Measurements from ENCODE around the gene CALD1. TPM values are rescaled to one million over a fixed set of nuclear protein-coding genes. Genes with fewer than 3 reads are reported as not detected.

Gene CALD1, protein sequence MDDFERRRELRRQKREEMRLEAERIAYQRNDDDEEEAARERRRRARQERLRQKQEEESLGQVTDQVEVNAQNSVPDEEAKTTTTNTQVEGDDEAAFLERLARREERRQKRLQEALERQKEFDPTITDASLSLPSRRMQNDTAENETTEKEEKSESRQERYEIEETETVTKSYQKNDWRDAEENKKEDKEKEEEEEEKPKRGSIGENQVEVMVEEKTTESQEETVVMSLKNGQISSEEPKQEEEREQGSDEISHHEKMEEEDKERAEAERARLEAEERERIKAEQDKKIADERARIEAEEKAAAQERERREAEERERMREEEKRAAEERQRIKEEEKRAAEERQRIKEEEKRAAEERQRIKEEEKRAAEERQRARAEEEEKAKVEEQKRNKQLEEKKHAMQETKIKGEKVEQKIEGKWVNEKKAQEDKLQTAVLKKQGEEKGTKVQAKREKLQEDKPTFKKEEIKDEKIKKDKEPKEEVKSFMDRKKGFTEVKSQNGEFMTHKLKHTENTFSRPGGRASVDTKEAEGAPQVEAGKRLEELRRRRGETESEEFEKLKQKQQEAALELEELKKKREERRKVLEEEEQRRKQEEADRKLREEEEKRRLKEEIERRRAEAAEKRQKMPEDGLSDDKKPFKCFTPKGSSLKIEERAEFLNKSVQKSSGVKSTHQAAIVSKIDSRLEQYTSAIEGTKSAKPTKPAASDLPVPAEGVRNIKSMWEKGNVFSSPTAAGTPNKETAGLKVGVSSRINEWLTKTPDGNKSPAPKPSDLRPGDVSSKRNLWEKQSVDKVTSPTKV
- total RNA-seq, result 1,000 to 10,000 TPM in 1 of 3 donors, 100 to 1,000 TPM in 1, 10 to 100 TPM in 1; 40.3 to 1,241 (median 134) TPM
- long read RNA-seq, donor 1, full-length matches to known transcripts, result 790 of 1,558 reads
- long read RNA-seq, donor 1, partial matches to known transcripts, result 551 of 1,558 reads
- long read RNA-seq, donor 1, other reads (novel, unspliced or antisense), result 217 of 1,558 reads
- long read RNA-seq, donor 2, full-length matches to known transcripts, result 1 of 205 reads
- long read RNA-seq, donor 2, partial matches to known transcripts, result 200 of 205 reads
- long read RNA-seq, donor 2, other reads (novel, unspliced or antisense), result 4 of 205 reads

- Histone ChIP-seq H3K4me1 (ENCODE audit: low read depth) (no peaks in the 10 kb centered on the region), H3K36me3 (ENCODE audit: low read depth) (no peaks in the 10 kb centered on the region), H3K9me3 (no peaks in the 10 kb centered on the region), H3K4me3 (no peak within 1 kb of the TSS)
- DNase-seq, result peak; percentile 43 to 63 (median 53)
- intact Hi-C loops (cut with DNase I, micrococcal nuclease), result no loop called here
- peak; percentile 86 for ATAC-seq
- no peak for TF ChIP-seq CTCF (IDR thresholded peaks at IDR 0.05)
Measured at GRCh38 chr7:134778941-134779740, at the start of gene CALD1. CALD1 (plus strand) TSS chr7:134779634; CDS start chr7:134867734, 88,100 bp downstream.

DNA sequence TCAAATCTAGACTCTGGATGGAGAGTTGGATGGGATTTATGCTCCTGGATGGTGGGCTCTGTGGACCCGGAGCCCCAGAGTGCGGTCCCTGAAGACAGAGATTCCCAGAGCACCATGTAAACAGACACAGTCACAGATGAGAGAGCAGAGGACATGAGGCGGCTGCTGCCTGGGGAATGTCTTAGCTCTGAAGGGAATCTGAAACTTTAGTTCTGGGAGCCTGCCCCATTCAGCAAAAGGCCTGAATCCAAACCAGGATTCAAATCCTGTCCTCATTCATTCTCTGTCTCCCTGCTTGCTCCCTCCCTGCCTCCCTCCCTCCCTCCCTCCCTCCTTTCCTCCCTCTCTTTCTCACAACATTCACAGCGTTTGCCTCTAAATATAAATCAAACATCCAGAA is 49.5 kb upstream of the CALD1 start:
- ATAC-seq (no peak), DNase-seq (no peak)
- H3K4me3 ChIP-seq, result no peak overlapping the region
- TF ChIP-seq CTCF (IDR thresholded peaks at IDR 0.05), result no peak
- intact Hi-C loops (cut with DNase I, micrococcal nuclease), result no loop called here
- H3K36me3 ChIP-seq (ENCODE audit: low read depth), result no peaks in the 10 kb centered on the region
- no peaks in the 10 kb centered on the region for H3K9me3 ChIP-seq
- H3K4me1 ChIP-seq (ENCODE audit: low read depth), result no peaks in the 10 kb centered on the region

- Histone ChIP-seq H3K4me3 (no peak overlapping the region), H3K4me1 (ENCODE audit: low read depth) (no peaks in the 10 kb centered on the region), H3K9me3 (no peaks in the 10 kb centered on the region), H3K36me3 (ENCODE audit: low read depth) (no peaks in the 10 kb centered on the region)
- TF ChIP-seq CTCF (IDR thresholded peaks at IDR 0.05), result no peak
- ATAC-seq (no peak), DNase-seq (no peak)
- intact Hi-C loops (cut with DNase I, micrococcal nuclease), result no loop called here
Measured at GRCh38 chr7:134730411-134730829, 49.0 kb upstream of the CALD1 start.

DNA sequence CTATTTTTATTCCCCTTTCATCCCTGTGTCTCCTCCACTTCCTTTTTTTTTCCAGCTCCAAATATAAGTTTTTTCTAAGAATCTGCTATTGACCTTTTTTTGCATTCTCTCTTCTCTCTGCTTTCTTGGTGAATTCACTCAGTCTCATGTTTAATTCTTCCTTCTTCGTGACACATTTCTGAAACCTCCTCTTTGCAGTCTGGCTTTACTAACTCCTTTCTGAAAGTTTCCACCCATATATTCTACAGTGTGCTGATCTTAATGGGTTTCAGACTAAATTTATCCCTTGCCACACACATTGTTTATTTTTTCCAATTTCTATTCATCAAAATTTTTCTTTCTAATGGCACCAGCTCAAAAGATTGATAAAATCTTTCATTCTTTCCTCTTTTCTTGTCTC is 47.8 kb upstream of the CALD1 start:
- Histone ChIP-seq H3K4me3 (no peak overlapping the region), H3K9me3 (no peaks in the 10 kb centered on the region), H3K4me1 (ENCODE audit: low read depth) (no peaks in the 10 kb centered on the region), H3K36me3 (ENCODE audit: low read depth) (no peaks in the 10 kb centered on the region)
- ATAC-seq, result no peak
- no peak for DNase-seq
- intact Hi-C loops (cut with DNase I, micrococcal nuclease), result no loop called here
- TF ChIP-seq CTCF (IDR thresholded peaks at IDR 0.05), result no peak

DNA sequence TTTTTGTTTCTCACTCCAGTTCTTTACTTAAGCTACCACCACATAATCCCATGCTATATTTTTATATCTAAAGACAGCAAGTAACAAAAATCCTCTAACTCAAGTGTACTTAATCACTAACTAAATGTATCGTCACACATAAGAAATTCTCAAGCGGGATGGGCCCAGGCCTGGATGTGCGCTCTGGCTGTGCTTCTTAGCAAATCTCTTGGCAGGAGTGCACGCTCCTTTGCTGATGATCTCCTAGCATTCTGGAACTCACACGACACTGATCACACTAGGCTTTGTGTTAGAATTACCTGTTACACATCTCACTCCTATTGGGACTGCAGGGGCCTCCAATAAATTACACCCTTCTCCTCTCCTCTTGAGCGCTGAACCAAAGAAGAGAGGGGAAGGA is 46.7 kb upstream of the CALD1 start:
- no peaks in the 10 kb centered on the region for H3K36me3 ChIP-seq (ENCODE audit: low read depth)
- intact Hi-C loops (cut with DNase I, micrococcal nuclease), result no loop called here
- H3K9me3 ChIP-seq, result no peaks in the 10 kb centered on the region

More for the DNA sequence above, 46.7 kb upstream of the CALD1 start:
- no peak for TF ChIP-seq CTCF (IDR thresholded peaks at IDR 0.05)
- DNase-seq (no peak), ATAC-seq (no peak)
- Histone ChIP-seq H3K4me1 (ENCODE audit: low read depth) (no peaks in the 10 kb centered on the region), H3K4me3 (no peak overlapping the region)
